HL-60 (cell line): ENCODE results near the gene AMBP.

Experiments used
- POLR2AphosphoS5 ChIP-seq: IDR thresholded peaks from 2 replicates; pipeline ENCODE4 v1.6.1; 2012; ENCODE audit warnings: low read depth
- TF ChIP-seq, protein P1 (sequence below): IDR thresholded peaks from one replicate; pipeline ENCODE4 v1.5.1; 2011; ENCODE audit warnings: low read length, control low read depth, inconsistent platforms; ENCODE audit not compliant: insufficient read depth

DNA sequence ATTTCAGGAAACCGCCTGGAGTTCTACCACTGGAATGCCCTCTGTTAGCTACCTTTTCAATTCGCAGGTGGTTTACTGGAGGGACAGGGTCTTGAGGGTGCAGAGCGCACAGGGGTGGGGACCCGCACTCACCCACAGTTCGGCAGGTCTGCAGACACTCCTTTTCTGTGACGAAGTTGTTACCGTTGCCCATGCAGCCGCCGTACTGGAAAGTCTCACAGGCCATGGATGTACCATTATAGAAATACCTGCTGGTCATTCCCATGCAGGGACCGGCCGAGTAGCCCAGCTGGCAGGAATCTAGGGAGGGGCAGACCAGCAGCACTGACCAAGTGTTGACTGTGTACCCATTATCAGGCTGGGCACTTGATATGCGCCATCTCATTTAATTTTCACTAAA is 16.8 kb downstream of the AMBP start:
- TF ChIP-seq, protein P1, sequence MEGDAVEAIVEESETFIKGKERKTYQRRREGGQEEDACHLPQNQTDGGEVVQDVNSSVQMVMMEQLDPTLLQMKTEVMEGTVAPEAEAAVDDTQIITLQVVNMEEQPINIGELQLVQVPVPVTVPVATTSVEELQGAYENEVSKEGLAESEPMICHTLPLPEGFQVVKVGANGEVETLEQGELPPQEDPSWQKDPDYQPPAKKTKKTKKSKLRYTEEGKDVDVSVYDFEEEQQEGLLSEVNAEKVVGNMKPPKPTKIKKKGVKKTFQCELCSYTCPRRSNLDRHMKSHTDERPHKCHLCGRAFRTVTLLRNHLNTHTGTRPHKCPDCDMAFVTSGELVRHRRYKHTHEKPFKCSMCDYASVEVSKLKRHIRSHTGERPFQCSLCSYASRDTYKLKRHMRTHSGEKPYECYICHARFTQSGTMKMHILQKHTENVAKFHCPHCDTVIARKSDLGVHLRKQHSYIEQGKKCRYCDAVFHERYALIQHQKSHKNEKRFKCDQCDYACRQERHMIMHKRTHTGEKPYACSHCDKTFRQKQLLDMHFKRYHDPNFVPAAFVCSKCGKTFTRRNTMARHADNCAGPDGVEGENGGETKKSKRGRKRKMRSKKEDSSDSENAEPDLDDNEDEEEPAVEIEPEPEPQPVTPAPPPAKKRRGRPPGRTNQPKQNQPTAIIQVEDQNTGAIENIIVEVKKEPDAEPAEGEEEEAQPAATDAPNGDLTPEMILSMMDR = no peak
- TF ChIP-seq POLR2AphosphoS5 = no peak
